ENCODE measurements around the gene ST8SIA1.

DNA sequence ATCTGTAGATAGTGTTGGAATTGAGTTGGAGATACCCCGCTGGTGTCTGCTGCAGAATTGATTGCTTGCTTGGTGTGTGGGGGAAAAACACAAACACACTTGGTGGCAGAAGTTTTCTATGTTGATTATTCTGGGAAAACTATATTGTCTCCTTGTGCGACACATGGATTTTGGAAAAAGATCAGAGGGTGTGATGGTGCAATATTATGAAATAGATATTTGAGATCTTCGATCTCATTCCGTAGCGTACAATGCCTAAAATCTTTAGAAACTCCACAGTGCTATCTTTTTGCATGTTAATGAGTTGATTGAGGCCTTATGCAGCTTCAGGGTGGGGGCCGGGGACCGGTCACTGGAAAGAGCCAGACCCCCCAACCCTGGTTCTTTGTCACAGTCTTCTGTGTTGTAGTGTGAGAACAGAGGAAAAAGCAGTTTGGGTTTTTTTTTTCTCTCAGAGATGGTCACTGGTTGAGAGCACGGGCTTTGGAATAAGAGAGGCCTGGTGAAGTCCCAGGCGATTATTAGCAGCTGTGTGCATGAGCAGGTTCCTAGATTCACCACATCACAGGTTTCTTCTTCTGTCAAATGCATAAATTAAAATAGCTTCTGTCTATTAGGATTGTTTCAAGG lies 88.2 kb downstream of the ST8SIA1 start:
- TF ChIP-seq, protein P1, sequence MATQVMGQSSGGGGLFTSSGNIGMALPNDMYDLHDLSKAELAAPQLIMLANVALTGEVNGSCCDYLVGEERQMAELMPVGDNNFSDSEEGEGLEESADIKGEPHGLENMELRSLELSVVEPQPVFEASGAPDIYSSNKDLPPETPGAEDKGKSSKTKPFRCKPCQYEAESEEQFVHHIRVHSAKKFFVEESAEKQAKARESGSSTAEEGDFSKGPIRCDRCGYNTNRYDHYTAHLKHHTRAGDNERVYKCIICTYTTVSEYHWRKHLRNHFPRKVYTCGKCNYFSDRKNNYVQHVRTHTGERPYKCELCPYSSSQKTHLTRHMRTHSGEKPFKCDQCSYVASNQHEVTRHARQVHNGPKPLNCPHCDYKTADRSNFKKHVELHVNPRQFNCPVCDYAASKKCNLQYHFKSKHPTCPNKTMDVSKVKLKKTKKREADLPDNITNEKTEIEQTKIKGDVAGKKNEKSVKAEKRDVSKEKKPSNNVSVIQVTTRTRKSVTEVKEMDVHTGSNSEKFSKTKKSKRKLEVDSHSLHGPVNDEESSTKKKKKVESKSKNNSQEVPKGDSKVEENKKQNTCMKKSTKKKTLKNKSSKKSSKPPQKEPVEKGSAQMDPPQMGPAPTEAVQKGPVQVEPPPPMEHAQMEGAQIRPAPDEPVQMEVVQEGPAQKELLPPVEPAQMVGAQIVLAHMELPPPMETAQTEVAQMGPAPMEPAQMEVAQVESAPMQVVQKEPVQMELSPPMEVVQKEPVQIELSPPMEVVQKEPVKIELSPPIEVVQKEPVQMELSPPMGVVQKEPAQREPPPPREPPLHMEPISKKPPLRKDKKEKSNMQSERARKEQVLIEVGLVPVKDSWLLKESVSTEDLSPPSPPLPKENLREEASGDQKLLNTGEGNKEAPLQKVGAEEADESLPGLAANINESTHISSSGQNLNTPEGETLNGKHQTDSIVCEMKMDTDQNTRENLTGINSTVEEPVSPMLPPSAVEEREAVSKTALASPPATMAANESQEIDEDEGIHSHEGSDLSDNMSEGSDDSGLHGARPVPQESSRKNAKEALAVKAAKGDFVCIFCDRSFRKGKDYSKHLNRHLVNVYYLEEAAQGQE (IDR thresholded peaks at IDR 0.05; ENCODE audit: insufficient replicate concordance, low read depth), result no peak
- TF ChIP-seq, protein P2, sequence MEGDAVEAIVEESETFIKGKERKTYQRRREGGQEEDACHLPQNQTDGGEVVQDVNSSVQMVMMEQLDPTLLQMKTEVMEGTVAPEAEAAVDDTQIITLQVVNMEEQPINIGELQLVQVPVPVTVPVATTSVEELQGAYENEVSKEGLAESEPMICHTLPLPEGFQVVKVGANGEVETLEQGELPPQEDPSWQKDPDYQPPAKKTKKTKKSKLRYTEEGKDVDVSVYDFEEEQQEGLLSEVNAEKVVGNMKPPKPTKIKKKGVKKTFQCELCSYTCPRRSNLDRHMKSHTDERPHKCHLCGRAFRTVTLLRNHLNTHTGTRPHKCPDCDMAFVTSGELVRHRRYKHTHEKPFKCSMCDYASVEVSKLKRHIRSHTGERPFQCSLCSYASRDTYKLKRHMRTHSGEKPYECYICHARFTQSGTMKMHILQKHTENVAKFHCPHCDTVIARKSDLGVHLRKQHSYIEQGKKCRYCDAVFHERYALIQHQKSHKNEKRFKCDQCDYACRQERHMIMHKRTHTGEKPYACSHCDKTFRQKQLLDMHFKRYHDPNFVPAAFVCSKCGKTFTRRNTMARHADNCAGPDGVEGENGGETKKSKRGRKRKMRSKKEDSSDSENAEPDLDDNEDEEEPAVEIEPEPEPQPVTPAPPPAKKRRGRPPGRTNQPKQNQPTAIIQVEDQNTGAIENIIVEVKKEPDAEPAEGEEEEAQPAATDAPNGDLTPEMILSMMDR (IDR thresholded peaks at IDR 0.05; ENCODE audit: insufficient read depth, low read length), result no peak
- no peak for TF ChIP-seq POLR2AphosphoS5 (IDR thresholded peaks at IDR 0.05; ENCODE audit: low read depth)

Data from HL-60 (cell line).